ENCODE data around the gene ADGB.

- no peak for TF ChIP-seq POLR2A (IDR thresholded peaks at IDR 0.05; ENCODE audit: low read depth, low read length)
- no peak for TF ChIP-seq TAF1 (IDR thresholded peaks at IDR 0.05; ENCODE audit: low read depth, low read length)
- no peak for TF ChIP-seq POLR2AphosphoS5 (IDR thresholded peaks at IDR 0.05; ENCODE audit: low read depth, low read length)
Measured at GRCh38 chr6:146861716-146862115, 262.9 kb downstream of the ADGB start.

Measured in GM12891 (cell line).